Transverse colon (tissue), 4 donors: ENCODE data around the gene SRPK3. TPM values are rescaled to one million over a fixed set of nuclear protein-coding genes. Genes with fewer than 3 reads are reported as not detected.
"Not testable (repeated sequence)": the region's sequence is repeated elsewhere in the genome, so short reads cannot be mapped to it uniquely, and the experiment has no call there.

ENCODE experiments used
- DNase-seq: peaks from one replicate; pipeline ENCODE4 v3.0.0-alpha.2; 2019
- H3K27ac ChIP-seq, 4 donors: fragments of 200-600 bp; sonication (generic); 2 replicates each; pipeline ENCODE4 v1.5.1; 2016 to 2018; ENCODE audit warnings: inconsistent platforms in 4 of 4
- H3K27me3 ChIP-seq: fragments of 200-600 bp; sonication (generic); 2 replicates; pipeline ENCODE4 v1.5.1; 2017; ENCODE audit warnings: inconsistent platforms
- H3K36me3 ChIP-seq, 4 donors: fragments of 200-600 bp; sonication (generic); 2 replicates each; pipeline ENCODE4 v1.5.1; 2017 to 2019; ENCODE audit warnings: inconsistent platforms in 4 of 4
- H3K4me1 ChIP-seq, 4 donors: fragments of 200-600 bp; sonication (generic); 2 replicates each; pipeline ENCODE4 v1.5.1; 2017 to 2020; ENCODE audit warnings: inconsistent platforms in 4 of 4
- H3K4me3 ChIP-seq, 4 donors: fragments of 200-600 bp; sonication (generic); 1 replicate in 1 of 4; 2 replicates in 3 of 4; pipeline versions ENCODE4 v1.5.1 to v1.6.1; 2017 to 2019; ENCODE audit warnings: inconsistent platforms in 4 of 4
- H3K9me3 ChIP-seq, 2 donors: fragments of 200-600 bp; sonication (generic); 2 replicates each; pipeline ENCODE4 v1.5.1; 2017 to 2019; ENCODE audit warnings: inconsistent platforms in 2 of 2
- EP300 ChIP-seq: sonication (generic); formaldehyde crosslinking; IDR thresholded peaks from one replicate; pipeline ENCODE4 v1.6.1; 2017; ENCODE audit warnings: antibody characterized with exemption, low read depth
- POLR2A ChIP-seq: fragments of 450-650 bp; IDR thresholded peaks from one replicate; pipeline ENCODE4 v1.6.1; 2016; ENCODE audit warnings: antibody characterized with exemption, mild to moderate bottlenecking, moderate library complexity
- POLR2AphosphoS5 ChIP-seq, 3 donors: sonication (generic); formaldehyde crosslinking; IDR thresholded peaks; one replicate each; pipeline ENCODE4 v1.6.1; 2016; ENCODE audit warnings: antibody characterized with exemption in 3 of 3
- WGBS, 2 donors: methylation state at CpG; one replicate each; pipeline ENCODE4 v1.1.5; 2018; ENCODE audit warnings: low coverage in 1 of 2; 5-methylcytosine and 5-hydroxymethylcytosine counted together
- in situ Hi-C, 4 donors: fragments of 200-750 bp; cut with MboI; loops; one replicate each; pipeline versions ENCODE4 v1.15.0 to v1.15.1; 2017; ENCODE audit warnings: low sequenced_read_pairs in 3 of 4, low pct_ligation_motif_present in 1 of 4, low pct_unique_long_range_greater_than_20kb in 1 of 4
- intact Hi-C: fragments of 100-400 bp; cut with DNase I; formaldehyde crosslinking; loops from one replicate; pipeline ENCODE4 v1.15.1; 2023; ENCODE audit warnings: low total_unique reads
- total RNA-seq, 4 donors: library from RNA; depleted of rRNA; stranded (reverse); fragments of >200 nt; gene quantifications; one replicate each; pipeline ENCODE4 v1.1.0, GENCODE V29; 2016
- TF ChIP-seq, protein P1 (sequence below), 5 experiments: fragments of 200-600 bp in 3 of 5; fragments of 450-650 bp in 2 of 5; sonication (generic) in 3 of 5; IDR thresholded peaks; 1 replicate in 2 of 5; 2 replicates in 3 of 5; pipeline ENCODE4 v1.5.1; 2016 to 2017; ENCODE audit warnings: antibody characterized with exemption in 5 of 5, inconsistent platforms in 3 of 5, mild to moderate bottlenecking in 2 of 5, moderate library complexity in 1 of 5

SRPK3 gene
- total RNA-seq, 4 donors from 2014 or later: 0.64 to 3.8 (median 1.3) TPM

GRCh38 chrX:153741446-153741845, 39.4 kb upstream of the SRPK3 start:
- in situ Hi-C loops (no loop called here), intact Hi-C loops (no loop called here)
- 81% methylated on average over 10 of the region's 14 CpGs; no CpG with 5 or more reads in 1 of the 2 donors for WGBS, 2 donors
- Histone ChIP-seq H3K4me1 (peaks cover 0 to 12% (median 9%) of the 10 kb centered on the region in 4 donors), H3K27ac (no peak overlapping the region), H3K36me3 (no peaks in the 10 kb centered on the region), H3K4me3 (no peak overlapping the region), H3K9me3 (no peaks in the 10 kb centered on the region), H3K27me3 (no peaks in the 10 kb centered on the region)
- no peak for DNase-seq
- TF ChIP-seq EP300 (no peak), POLR2A (no peak), POLR2AphosphoS5 (IDR thresholded peaks at IDR 0.05) (no peak)
- TF ChIP-seq, protein P1, sequence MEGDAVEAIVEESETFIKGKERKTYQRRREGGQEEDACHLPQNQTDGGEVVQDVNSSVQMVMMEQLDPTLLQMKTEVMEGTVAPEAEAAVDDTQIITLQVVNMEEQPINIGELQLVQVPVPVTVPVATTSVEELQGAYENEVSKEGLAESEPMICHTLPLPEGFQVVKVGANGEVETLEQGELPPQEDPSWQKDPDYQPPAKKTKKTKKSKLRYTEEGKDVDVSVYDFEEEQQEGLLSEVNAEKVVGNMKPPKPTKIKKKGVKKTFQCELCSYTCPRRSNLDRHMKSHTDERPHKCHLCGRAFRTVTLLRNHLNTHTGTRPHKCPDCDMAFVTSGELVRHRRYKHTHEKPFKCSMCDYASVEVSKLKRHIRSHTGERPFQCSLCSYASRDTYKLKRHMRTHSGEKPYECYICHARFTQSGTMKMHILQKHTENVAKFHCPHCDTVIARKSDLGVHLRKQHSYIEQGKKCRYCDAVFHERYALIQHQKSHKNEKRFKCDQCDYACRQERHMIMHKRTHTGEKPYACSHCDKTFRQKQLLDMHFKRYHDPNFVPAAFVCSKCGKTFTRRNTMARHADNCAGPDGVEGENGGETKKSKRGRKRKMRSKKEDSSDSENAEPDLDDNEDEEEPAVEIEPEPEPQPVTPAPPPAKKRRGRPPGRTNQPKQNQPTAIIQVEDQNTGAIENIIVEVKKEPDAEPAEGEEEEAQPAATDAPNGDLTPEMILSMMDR (IDR thresholded peaks at IDR 0.05): no peak

GRCh38 chrX:153742111-153742510, 38.7 kb upstream of the SRPK3 start:
- WGBS, 2 donors: 92% methylated on average over 12 of the region's 14 CpGs; no CpG with 5 or more reads in 1 of the 2 donors
- H3K27me3 ChIP-seq, H3K4me3 ChIP-seq, H3K27ac ChIP-seq, H3K36me3 ChIP-seq, DNase-seq, in situ Hi-C loops, intact Hi-C loops, H3K9me3 ChIP-seq: not testable (repeated sequence)
- peaks cover 0 to 12% (median 9%) of the 10 kb centered on the region in 4 donors for H3K4me1 ChIP-seq

GRCh38 chrX:153742796-153743467, 37.9 kb upstream of the SRPK3 start:
- H3K9me3 ChIP-seq, H3K4me3 ChIP-seq, DNase-seq, intact Hi-C loops, H3K27me3 ChIP-seq, in situ Hi-C loops, H3K36me3 ChIP-seq: not testable (repeated sequence)
- H3K27ac ChIP-seq: peak overlapping the region; percentile 40 to 84 (median 68)
- peaks cover 0 to 12% (median 9%) of the 10 kb centered on the region in 4 donors for H3K4me1 ChIP-seq
- 81% methylated on average over 29 of the region's 32 CpGs; no CpG with 5 or more reads in 1 of the 2 donors for WGBS, 2 donors

DNA sequence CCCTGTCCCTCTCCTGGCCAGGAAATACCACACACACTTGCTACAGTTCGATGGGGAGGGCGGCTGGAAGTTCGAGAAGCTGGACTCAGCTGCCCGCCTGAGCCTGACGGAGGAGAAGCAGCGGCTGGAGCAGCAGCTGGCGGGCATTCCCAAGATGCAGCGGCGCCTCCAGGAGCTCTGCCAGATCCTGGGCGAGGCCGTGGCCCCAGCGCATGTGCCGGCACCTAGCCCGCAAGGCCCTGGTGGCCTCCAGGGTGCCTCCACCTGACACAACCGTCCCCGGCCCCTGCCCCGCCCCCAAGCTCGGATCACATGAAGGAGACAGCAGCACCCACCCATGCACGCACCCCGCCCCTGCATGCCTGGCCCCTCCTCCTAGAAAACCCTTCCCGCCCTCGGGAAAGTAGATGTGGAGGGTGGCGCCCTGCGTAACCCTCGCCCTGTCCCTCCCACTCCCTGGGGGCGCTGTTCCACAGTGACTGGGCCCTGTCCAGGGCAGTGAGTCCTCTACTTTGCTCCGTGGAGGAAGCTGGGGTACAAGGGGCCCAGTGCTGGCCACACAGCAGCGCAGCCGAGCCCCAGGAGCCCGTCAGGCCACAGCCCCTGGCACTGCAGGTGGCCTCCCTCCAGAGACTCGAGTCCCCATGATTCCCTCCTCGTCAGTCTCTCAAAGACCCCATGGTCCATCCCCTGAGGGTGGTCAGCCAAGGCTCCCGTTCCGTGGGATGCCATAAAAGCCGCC, 37.2 kb upstream of the SRPK3 start:
- H3K36me3 ChIP-seq, in situ Hi-C loops, intact Hi-C loops, H3K9me3 ChIP-seq, H3K27me3 ChIP-seq: not testable (repeated sequence)
- TF ChIP-seq, protein P1 (IDR thresholded peaks at IDR 0.05): peak in 1 of 5 experiments; percentile 31
- peak in 2 of 3 donors; percentile 50 to 54 for TF ChIP-seq POLR2AphosphoS5 (IDR thresholded peaks at IDR 0.05)
- peak; percentile 56 for TF ChIP-seq POLR2A
- H3K27ac ChIP-seq: peak overlapping the region; percentile 65 to 84 (median 75)
- peak overlapping the region in 2 of 4 donors; percentile 10 to 31 for H3K4me3 ChIP-seq
- DNase-seq: peak; percentile 88
- 52% methylated on average over 31 of the region's 35 CpGs; no CpG with 5 or more reads in 1 of the 2 donors for WGBS, 2 donors
- peaks cover 0 to 12% (median 9%) of the 10 kb centered on the region in 4 donors for H3K4me1 ChIP-seq
